Skin of body (tissue), 2 donors: ENCODE results near the gene NCR1. TPM values are rescaled to one million over a fixed set of nuclear protein-coding genes. Genes with fewer than 3 reads are reported as not detected.

ENCODE experiments used
- small RNA-seq: library from RNA; depleted of rRNA; stranded (forward); fragments of <200 nt; gene quantifications from one replicate; pipeline ENCODE3, GENCODE V24; 2014; ENCODE audit warnings: low replicate concordance
- total RNA-seq: library from RNA; depleted of rRNA; stranded (reverse); fragments of >200 nt; gene quantifications from one replicate; pipeline ENCODE4 v1.2.3, GENCODE V29; 2014

Gene NCR1
- total RNA-seq, 1 donor from 2014 or later, result 0.30 TPM

Small RNA genes lying within 50 kb of the gene (small RNA-seq; reads per million reads assigned to genes)
- gene AC011476.8 (not detected), gene RNU6-222P (not detected)

Other genes with a start within 250 kb of the NCR1 start
- 0.49 TPM for gene LILRB4, start 243.2 kb upstream of the NCR1 start, total RNA-seq
- not detected for gene KIR3DL3, start 181.7 kb upstream of the NCR1 start, total RNA-seq
- not detected for gene KIR2DL3, start 167.6 kb upstream of the NCR1 start, total RNA-seq
- not detected for gene KIR2DL1, start 136.4 kb upstream of the NCR1 start, total RNA-seq
- not detected for gene KIR2DL4, start 102.5 kb upstream of the NCR1 start, total RNA-seq
- gene KIR3DL1, start 89.7 kb upstream of the NCR1 start, total RNA-seq, result not detected
- gene KIR2DS4, start 73.5 kb upstream of the NCR1 start, total RNA-seq, result not detected
- gene KIR3DL2, start 55.7 kb upstream of the NCR1 start, total RNA-seq, result not detected
- 8.4 TPM for gene FCAR, start 31.9 kb upstream of the NCR1 start, total RNA-seq
- not detected for gene NLRP7, start 41.4 kb downstream of the NCR1 start, total RNA-seq
- gene NLRP2, start 60.2 kb downstream of the NCR1 start, total RNA-seq, result 6.5 TPM
- 0.20 TPM for gene GP6, start 132.1 kb downstream of the NCR1 start, total RNA-seq
- 31.6 TPM for gene RDH13, start 157.0 kb downstream of the NCR1 start, total RNA-seq
- 47.6 TPM for gene EPS8L1, start 169.7 kb downstream of the NCR1 start, total RNA-seq
- gene PPP1R12C, start 211.5 kb downstream of the NCR1 start, total RNA-seq, result 34.0 TPM
- 65.7 TPM for gene TNNT1, start 243.1 kb downstream of the NCR1 start, total RNA-seq